HG02943 (cell line): ENCODE measurements around the gene MGMT.

Experiments
- ATAC-seq: cut with Tn5 transposase; IDR thresholded peaks from one replicate; pipeline ENCODE4 v1.9.1; 2021; ENCODE audit warnings: mild to moderate bottlenecking, low read depth, moderate library complexity; ENCODE audit not compliant: unreplicated experiment

The MGMT gene

DNA sequence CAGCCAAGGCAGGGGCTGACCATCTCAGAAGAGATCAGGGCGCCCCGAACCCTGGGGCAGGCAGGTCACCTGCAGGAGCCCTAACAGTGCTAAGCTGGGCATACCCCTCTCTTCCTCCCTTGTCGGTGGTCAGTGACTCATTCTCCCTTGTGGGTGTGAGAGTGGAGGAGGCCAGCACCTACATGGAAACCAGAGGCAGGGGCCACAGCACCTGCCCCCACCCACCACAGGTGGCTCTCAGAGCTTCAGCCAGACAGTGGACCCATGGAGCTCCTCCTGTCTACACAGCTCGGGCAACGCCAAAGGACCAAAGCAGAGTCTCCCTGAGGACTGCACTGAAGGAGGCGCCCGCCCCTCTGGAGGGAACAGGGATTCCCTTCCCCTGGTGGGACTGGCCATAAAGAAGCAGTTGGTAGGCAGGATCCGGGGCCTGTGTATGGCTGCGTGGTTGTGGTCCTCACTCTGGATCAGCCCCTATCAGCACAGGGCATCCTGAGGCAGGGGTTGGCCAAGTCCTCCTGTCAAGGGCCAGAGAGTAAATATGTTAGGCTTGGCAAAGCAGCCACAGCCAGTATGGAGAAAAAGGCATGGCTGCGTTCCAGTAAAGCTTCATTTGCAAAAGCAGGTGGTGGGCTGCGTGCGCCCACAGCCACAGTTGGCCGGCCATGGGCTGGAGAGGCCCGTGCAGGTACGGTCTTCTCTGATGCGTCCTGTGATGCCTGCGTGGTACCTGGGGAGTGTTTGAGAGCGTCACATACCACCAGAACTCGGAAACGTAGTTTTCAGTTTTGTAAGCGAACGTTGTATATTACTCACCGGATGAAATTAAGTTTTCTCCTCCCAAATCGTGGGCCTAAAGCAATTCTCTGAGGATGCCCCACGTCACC lies 298.9 kb downstream of the MGMT start:
- no peak for ATAC-seq

DNA sequence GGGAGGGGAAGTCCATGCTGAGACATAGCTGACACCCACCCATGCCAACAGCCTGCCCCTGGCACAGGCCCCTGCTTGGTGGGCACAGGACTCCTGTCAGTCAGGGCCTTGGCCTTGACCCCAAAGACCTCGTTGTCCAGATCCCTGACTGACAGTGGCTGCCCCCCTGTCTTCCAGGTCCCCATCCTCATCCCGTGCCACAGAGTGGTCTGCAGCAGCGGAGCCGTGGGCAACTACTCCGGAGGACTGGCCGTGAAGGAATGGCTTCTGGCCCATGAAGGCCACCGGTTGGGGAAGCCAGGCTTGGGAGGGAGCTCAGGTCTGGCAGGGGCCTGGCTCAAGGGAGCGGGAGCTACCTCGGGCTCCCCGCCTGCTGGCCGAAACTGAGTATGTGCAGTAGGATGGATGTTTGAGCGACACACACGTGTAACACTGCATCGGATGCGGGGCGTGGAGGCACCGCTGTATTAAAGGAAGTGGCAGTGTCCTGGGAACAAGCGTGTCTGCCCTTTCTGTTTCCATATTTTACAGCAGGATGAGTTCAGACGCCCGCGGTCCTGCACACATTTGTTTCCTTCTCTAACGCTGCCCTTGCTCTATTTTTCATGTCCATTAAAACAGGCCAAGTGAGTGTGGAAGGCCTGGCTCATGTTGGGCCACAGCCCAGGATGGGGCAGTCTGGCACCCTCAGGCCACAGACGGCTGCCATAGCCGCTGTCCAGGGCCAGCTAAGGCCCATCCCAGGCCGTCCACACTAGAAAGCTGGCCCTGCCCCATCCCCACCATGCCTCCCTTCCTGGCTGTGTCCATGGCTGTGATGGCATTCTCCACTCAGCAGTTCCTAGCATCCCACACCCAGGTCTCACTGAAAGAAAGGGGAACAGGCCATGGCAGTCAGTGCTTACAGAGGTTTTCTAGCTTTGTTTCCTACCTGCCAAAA lies 299.8 kb downstream of the MGMT start:
- no peak for ATAC-seq

DNA sequence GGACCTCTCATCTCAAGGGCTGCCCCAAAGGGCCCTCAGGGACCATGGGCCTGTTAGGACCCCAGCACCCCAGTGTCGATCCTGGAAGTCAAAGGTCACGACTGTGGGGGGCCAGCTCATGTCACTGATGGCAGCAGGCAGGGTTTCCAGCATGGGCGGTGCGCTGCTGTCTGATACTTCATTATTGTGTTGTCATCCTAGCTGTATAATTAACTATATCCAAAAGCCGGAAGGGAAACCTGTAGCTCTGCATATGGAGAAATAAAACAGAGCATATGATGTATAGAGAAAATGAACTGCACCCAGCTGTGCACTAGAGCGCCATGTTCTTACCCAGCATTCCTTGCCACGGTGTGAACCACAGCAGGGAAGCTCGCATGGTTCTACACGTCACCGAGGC lies 300.7 kb downstream of the MGMT start:
- ATAC-seq = no peak

DNA sequence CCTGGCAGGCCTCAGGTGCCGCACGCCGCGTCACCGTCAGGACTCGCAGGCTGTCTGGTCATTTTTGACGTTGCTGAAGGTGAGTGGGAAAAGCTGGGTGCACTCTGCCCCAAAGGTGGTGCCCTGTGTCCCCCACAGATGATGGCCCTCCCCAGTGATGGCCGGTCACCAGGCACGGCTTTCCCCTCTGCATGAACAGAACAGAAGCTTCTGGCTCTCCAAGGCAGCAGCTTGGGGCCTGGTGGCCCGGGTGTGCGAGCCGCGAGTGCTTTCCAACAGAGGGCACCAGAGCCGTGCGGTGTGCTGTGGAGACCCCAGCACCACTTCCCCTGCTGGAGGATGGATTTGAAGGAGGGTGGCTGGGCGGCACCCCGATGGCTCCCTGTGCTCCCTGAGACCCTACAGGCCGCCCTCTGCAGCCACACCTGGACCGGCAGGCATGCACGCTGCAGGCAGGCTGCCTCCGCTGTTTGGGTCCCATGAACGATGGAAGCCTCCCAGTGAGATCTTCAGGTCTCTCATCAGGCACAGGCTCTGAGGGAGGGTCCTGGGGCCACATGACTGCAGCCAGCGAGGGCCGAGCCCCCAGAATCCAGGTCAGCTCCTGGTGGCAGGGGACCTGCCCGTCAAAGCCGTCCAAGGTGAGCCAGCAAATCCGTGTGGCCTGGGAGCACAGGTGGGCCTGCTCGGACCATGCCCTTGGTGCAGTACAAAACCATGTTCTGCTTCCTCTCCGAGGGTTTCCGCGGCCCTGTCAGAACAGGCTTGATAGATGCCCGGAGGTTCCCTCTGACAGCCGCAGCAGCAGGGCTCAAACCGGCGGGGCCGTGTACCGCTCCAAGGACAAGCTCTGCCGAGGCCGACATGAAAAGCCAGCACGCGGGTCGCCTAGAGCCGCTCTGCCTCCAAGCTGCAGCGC lies 301.7 kb downstream of the MGMT start:
- no peak for ATAC-seq

DNA sequence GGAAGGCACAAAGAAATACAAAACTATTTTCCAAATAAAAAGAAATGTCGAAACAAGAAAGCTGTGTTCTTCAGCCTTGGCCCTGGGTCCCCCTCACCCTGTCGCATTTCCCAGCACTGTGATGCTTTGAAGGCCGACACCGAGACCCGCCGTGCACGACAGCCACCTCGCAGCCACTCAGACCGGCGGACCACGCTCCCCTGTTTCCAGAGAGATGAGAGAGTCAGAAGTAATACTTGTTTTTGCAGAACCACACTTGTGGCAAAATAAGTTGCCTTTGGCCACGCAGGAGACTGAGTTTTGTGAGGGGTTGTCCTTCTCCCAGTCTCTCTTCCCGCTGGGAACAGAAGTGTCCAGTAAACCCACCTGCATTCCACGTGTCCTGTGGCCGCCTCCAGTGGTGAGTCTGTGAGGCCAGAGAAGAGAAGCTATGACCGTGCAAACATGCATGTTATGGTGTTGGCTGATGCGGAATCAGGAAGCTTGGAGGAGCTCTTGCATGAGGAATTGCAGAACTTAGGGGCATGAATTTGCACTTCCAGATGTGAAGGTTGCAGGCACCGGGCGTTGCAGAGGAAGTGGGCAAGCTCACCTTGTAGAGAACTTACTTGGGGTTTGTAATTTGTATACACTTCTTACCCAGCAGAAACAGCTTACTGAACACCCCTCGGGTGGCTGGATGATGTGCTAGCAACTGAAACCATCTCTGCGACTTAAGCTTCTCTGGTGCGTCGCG lies 302.5 kb downstream of the MGMT start:
- ATAC-seq = no peak

DNA sequence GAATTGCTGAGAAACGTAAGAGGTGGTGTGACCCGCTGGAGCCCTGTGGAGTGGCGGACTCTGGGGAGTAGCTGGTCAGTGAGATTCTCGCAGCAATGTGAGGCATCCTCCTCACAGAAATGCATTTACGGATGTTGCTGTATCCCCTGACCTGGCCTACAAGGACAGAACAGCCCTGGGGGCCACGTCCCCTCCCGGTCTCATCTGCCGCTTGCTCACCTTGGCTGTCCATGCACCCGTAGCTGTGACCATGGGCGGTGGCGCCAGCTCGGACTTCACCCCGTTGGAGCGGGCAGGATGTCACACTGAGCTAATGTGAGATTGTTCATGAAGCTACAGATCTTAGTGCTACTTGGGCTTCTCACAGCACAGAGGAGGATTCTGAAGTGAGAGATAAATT lies 303.2 kb downstream of the MGMT start:
- no peak for ATAC-seq

DNA sequence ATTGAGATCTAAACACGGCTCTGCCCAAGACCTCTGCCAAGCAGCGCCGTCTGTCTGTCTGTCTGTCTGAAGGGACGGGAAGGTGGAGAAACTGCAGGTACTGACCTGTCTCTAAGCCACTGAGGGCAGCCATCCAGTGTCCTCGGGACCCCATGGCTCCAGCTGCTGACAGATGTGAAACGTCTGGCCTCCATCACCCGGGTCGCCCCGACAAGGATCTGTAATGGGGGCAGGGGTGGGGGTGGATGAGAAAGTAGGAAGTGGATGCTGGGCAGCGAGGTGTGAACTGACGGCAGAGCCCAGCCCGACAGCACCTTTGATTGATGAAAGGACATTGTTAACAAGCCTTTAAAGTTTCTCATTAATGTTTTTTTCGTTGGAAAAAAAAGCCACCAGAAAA lies 304.0 kb downstream of the MGMT start:
- no peak for ATAC-seq

DNA sequence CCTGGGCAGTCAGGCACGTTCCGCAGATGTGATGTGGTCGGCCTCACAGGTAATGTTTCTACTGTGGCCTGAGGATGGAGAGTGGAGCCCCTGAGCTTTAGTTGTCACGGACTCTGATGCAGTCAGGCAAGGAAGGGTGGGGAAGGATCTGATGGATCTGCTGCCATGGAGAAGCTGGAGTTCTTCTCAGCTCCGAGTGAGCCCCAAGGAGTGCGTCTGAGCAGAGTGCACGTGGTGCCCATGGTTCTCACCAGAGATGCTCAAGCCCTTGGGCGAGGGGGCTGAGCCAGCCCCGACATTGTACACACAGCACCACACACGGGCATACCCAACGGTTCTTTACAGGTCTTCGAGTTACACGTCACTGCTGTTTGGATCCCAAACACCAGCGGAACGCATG lies 304.5 kb downstream of the MGMT start:
- ATAC-seq = no peak

DNA sequence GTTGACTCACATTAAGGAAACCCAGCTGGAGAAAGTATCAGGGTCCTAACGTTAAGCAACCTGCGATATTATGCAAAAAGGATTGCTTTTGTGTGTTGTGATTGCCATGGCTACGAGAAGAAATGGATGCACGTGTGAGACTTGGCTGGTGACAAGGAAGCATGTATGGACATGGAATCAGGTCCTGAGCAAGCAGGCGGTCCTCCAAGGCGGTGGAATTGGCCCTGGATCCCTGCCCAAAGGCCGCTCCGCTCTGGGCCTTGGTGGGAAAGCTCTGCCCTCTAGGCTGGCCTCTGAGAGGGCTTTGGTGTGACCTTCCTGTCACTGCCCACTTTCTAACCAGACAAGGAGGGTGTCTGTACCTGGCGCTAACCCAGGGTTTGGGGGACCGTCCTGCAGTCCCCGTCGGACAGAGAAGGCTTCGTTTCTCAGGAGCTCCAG lies 305.0 kb downstream of the MGMT start:
- no peak for ATAC-seq

DNA sequence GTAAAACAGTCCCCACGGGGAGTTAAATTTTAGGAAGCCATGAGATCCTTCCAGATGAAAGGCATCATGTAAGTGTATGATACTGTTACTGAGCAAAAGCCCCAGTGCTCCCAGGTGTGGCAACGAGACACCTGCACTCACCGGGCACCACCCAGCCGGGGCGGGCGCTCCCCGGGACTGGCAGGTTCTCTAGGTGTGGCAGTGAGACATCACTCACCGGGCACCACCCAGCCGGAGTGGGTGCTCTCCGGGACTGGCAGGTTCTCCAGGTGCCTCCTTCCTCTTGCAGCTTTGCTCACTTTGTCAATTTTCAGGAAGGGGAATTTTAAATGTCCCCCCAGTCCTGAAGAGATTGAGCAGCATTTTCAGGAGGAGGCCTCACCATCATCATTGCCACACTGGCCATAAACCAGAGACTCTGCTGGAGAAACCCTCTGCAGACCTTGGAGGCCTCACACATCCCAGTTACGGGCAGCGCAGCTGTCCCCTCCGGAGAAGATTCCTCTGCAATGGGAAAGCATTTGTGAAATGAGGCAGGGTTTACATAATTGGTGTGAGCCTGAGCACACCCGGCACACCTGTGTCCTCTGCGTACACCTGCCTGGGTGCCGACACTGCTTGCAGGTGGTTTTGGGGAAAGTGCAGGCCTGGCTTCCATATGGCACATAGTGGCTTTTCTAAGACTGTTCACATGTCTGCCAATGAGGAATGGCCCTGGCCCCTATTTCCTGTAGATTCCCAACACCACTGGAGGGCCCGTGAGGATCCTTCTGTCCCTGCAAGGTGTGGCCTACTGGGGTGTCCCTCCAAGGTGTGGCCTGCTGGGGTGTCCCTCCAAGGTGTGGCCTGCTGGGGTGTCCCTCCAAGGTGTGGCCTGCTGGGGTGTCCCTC lies 305.7 kb downstream of the MGMT start:
- ATAC-seq = no peak

DNA sequence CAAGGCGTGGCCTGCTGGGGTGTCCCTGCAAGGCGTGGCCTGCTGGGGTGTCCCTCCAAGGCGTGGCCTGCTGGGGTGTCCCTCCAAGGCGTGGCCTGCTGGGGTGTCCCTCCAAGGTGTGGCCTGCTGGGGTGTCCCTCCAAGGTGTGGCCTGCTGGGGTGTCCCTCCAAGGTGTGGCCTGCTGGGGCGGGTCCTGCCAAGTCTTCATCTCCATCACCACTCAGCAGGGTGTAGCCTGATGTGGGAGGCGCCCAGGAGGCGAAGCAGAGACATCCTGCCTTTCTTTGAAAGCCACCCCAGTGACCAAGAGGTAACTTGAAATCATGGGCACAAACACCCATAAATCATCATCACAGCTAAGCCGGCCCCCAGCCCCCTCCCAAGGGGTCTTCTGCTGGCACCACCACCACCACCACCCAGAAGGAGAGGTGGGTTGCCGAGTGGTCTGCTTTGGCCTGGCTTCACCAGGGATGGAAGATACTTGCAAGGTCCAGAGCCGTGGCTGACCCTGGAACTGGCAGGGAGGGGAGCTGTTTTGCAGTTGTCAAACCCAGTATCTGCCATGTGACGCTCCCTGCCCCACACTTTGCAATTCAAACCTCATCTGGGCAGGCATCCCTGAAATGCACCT lies 306.4 kb downstream of the MGMT start:
- no peak for ATAC-seq

DNA sequence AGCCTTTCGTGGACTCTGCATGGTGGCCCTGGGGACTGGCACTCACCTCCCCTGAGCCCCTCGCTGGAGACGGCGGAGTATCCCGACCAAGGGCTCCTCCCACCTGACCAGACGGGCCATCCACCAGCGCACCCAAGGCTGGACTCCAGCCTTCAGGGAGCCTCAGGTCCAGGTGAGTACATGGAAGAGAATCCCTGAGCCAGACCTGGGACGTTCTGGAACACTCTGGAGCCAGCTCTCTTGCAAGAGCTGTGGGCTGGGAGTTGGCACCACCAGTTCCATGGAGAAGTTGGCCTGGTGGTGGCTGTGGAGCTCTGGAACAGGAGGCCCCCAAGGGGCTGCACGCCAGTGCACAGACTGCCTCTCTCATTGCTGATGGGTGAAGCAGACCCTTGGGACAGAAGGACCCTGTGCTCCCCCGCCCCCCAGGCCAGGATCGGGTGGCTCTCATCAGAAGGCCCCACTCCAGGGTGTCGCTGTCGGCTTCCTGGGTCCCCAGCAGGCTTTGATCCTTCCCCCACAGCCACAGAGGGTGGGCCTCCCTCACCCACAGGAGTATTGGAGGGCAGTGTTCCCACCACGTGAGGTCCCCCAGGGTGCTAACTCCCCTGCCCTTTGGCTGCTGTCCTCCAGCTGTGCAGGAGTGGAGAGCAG lies 307.2 kb downstream of the MGMT start:
- ATAC-seq = no peak

DNA sequence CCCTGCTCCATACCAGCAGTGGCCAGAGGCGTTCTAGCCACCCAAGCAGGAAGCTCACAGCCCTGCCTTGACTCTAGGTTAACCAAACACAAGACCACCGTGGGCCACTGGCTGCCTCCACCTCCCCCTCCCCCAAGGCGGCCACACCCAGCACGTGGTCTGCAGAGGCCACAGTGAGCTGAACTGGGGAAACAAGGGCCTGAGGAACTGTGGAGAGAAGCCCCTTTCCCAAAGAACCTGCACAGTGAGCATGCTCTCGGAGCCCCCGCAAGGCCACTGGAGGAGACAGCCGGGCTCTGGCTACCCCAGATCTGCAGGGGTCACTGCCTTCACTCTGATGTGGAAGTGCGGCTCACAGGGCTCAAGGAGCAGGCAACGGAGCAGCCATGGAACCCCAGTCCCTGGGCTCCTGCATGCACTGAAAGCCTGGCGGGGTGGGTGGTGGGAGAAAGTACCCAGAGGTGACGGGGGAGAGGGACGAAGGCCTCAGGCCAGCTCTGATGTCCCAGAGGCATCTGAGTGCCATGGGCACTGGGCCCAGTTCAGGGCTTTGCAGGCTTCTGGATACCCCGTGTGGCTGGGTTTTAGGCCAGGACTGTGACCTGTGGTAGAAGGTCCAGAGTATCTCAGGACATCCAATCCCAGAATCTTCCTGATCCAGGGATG lies 307.8 kb downstream of the MGMT start:
- no peak for ATAC-seq

DNA sequence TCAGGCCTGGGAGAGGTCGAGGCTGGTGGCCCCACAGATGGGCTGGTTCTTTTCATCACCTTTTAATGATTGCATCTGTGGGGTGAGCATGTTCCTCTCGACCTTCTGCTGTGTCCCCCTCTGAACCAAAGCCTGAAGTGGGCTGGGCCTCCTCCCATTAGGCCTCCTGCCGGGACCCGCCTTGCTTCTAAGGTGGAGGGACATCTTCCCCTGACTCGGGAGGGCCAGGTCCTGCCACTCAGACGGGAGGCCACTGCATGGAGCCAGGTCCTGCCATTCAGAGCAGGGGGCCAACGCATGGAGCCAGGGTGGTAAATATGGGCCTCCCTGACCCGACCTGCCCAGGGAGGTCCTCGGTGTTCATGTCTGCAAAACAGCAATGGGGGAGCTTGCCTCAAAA lies 308.6 kb downstream of the MGMT start:
- ATAC-seq = no peak

DNA sequence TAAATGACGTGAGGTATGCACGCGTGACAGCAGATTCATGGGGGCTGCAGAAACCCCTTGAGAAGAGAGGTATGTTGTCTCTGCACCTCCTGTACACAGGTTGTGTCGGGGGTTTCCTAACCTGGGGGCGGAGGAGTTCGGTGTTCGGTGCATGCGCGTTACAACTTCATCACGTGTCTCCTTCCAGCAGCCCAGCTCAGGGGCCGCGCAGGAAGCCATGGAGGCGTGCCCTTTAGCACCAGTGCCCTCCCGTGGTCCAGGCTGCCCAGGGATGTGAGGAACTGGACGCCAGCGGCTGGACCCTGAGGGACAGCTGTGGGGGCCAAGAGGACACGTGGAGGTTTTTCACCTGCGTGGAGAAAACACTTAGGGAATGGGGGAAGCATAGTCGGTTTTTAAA lies 310.6 kb downstream of the MGMT start:
- ATAC-seq = no peak

DNA sequence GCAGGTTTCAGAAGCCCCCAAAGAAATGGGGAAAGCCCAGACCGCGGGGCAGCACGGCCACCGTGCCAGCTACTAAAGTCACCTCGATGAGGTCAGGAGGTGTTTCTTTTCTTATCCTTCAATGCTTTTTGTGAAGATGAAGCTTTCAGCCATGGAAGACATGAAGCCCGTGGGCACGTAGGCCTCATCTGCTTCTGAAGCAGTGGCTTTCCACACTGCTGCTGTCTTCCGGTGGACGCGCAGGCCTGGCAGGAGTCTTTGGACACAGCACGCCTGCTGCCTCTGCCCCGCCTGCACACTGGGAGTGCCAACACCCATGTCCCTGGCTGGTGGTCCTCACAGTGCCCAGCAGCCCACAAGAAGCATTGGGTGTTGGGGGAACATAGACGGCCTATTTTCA lies 311.5 kb downstream of the MGMT start:
- ATAC-seq = no peak
